Measurements from ENCODE around the gene APH1B.
"Not testable (repeated sequence)": the region's sequence is repeated elsewhere in the genome, so short reads cannot be mapped to it uniquely, and the experiment has no call there.

Gene APH1B

GRCh38 chr15:63277038-63277892 lies at the start of gene APH1B:
APH1B (plus strand) TSS chr15:63277605; CDS start chr15:63277624, 19 bp downstream.
- FAIRE-seq, result no peak

- no peak for FAIRE-seq
Observed at GRCh38 chr15:63227689-63228088, 49.7 kb upstream of the APH1B start.

- FAIRE-seq, result peak; percentile 72
Observed at GRCh38 chr15:63231206-63231605, 46.2 kb upstream of the APH1B start.

- FAIRE-seq, result no peak
Observed at GRCh38 chr15:63231706-63232105, 45.7 kb upstream of the APH1B start.

GRCh38 chr15:63232405-63232804 lies 45.0 kb upstream of the APH1B start:
- no peak for FAIRE-seq

GRCh38 chr15:63232943-63233342 lies 44.5 kb upstream of the APH1B start:
- no peak for FAIRE-seq

GRCh38 chr15:63233667-63234423 lies 43.6 kb upstream of the APH1B start:
- FAIRE-seq, result no peak

GRCh38 chr15:63234451-63234870 lies 42.9 kb upstream of the APH1B start:
- FAIRE-seq, result no peak

- FAIRE-seq, result no peak
Observed at GRCh38 chr15:63236272-63236671, 41.1 kb upstream of the APH1B start.

GRCh38 chr15:63237086-63237485 lies 40.3 kb upstream of the APH1B start:
- FAIRE-seq, result not testable (repeated sequence)

GRCh38 chr15:63238171-63238570 lies 39.2 kb upstream of the APH1B start:
- no peak for FAIRE-seq

- FAIRE-seq, result no peak
Observed at GRCh38 chr15:63238796-63239195, 38.6 kb upstream of the APH1B start.

- FAIRE-seq, result no peak
Observed at GRCh38 chr15:63240109-63240508, 37.3 kb upstream of the APH1B start.

GRCh38 chr15:63241316-63241715 lies 36.1 kb upstream of the APH1B start:
- no peak for FAIRE-seq

GRCh38 chr15:63243101-63243500 lies 34.3 kb upstream of the APH1B start:
- FAIRE-seq, result no peak

- FAIRE-seq, result no peak
Observed at GRCh38 chr15:63243776-63244175, 33.6 kb upstream of the APH1B start.

GRCh38 chr15:63244399-63244798 lies 33.0 kb upstream of the APH1B start:
- FAIRE-seq, result no peak

- FAIRE-seq, result no peak
Observed at GRCh38 chr15:63244976-63245645, 32.3 kb upstream of the APH1B start.

GRCh38 chr15:63246691-63247469 lies 30.5 kb upstream of the APH1B start:
- no peak for FAIRE-seq

- FAIRE-seq, result no peak
Observed at GRCh38 chr15:63250312-63250965, 27.0 kb upstream of the APH1B start.

GRCh38 chr15:63251701-63252100 lies 25.7 kb upstream of the APH1B start:
- FAIRE-seq, result no peak

- no peak for FAIRE-seq
Observed at GRCh38 chr15:63252292-63252691, 25.1 kb upstream of the APH1B start.
